Gastroesophageal sphincter (tissue), 3 donors: ENCODE measurements around the gene HDAC6.

Experiments used
- EP300 ChIP-seq: sonication (generic); formaldehyde crosslinking; IDR thresholded peaks from one replicate; pipeline ENCODE4 v1.6.1; 2017; ENCODE audit warnings: antibody characterized with exemption, mild to moderate bottlenecking
- POLR2A ChIP-seq, 2 donors: fragments of 450-650 bp; IDR thresholded peaks; one replicate each; pipeline ENCODE4 v1.6.1; 2017; ENCODE audit warnings: antibody characterized with exemption in 2 of 2, mild to moderate bottlenecking in 2 of 2, moderate library complexity in 1 of 2
- POLR2AphosphoS5 ChIP-seq: sonication (generic); formaldehyde crosslinking; IDR thresholded peaks from one replicate; pipeline ENCODE4 v1.6.1; 2017; ENCODE audit warnings: antibody characterized with exemption
- TF ChIP-seq, protein P1 (sequence below), 4 experiments: fragments of 200-600 bp in 2 of 4; fragments of 450-650 bp in 2 of 4; sonication (generic) in 1 of 4; IDR thresholded peaks; one replicate each; pipeline ENCODE4 v1.5.1; 2017 to 2019; ENCODE audit warnings: antibody characterized with exemption in 4 of 4, mild to moderate bottlenecking in 2 of 4, moderate library complexity in 2 of 4

DNA sequence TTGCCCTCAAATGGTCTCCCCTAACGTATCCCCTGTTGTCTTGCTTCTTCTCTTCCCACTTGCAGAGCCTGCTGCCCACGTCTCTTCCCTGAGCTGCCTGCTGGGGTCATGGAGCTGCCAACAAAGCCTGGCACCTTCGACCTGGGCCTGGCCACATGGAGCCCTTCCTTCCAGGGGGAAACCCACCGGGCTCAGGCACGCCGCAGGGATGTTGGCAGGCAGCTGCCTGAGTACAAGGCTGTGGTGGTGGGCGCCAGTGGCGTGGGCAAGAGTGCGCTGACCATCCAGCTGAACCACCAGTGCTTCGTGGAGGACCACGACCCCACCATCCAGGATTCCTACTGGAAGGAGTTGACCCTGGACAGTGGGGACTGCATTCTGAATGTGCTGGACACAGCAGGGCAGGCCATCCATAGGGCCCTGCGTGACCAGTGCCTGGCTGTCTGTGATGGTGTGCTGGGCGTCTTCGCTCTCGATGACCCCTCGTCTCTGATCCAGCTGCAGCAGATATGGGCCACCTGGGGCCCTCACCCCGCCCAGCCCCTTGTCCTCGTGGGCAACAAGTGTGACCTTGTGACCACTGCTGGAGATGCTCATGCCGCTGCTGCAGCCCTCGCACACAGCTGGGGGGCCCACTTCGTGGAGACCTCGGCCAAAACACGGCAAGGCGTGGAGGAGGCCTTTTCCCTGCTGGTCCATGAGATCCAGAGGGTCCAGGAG is 27.3 kb downstream of the HDAC6 start:
- TF ChIP-seq, protein P1, sequence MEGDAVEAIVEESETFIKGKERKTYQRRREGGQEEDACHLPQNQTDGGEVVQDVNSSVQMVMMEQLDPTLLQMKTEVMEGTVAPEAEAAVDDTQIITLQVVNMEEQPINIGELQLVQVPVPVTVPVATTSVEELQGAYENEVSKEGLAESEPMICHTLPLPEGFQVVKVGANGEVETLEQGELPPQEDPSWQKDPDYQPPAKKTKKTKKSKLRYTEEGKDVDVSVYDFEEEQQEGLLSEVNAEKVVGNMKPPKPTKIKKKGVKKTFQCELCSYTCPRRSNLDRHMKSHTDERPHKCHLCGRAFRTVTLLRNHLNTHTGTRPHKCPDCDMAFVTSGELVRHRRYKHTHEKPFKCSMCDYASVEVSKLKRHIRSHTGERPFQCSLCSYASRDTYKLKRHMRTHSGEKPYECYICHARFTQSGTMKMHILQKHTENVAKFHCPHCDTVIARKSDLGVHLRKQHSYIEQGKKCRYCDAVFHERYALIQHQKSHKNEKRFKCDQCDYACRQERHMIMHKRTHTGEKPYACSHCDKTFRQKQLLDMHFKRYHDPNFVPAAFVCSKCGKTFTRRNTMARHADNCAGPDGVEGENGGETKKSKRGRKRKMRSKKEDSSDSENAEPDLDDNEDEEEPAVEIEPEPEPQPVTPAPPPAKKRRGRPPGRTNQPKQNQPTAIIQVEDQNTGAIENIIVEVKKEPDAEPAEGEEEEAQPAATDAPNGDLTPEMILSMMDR (IDR thresholded peaks at IDR 0.05) = no peak
- TF ChIP-seq POLR2A (IDR thresholded peaks at IDR 0.05) = no peak
- TF ChIP-seq EP300 = no peak
- no peak for TF ChIP-seq POLR2AphosphoS5
